GM19043 (cell line): ENCODE results near the gene STX8.

Experiments
- ATAC-seq: cut with Tn5 transposase; IDR thresholded peaks from one replicate; pipeline ENCODE4 v1.9.1; 2021; ENCODE audit warnings: low read depth; ENCODE audit not compliant: unreplicated experiment

The STX8 gene

GRCh38 chr17:9200699-9201359, 374.8 kb downstream of the STX8 start:
- ATAC-seq, result peak; percentile 79
